Measurements from ENCODE around the gene ERBB2. TPM values are rescaled to one million over a fixed set of nuclear protein-coding genes. Genes with fewer than 3 reads are reported as not detected.

Gene ERBB2
- total and polyA plus RNA-seq, 2 of the 13 experiments (the other 11 are each of a cell fraction or from before 2014, with no cell fraction given), result 57.7 to 64.1 TPM

DNA sequence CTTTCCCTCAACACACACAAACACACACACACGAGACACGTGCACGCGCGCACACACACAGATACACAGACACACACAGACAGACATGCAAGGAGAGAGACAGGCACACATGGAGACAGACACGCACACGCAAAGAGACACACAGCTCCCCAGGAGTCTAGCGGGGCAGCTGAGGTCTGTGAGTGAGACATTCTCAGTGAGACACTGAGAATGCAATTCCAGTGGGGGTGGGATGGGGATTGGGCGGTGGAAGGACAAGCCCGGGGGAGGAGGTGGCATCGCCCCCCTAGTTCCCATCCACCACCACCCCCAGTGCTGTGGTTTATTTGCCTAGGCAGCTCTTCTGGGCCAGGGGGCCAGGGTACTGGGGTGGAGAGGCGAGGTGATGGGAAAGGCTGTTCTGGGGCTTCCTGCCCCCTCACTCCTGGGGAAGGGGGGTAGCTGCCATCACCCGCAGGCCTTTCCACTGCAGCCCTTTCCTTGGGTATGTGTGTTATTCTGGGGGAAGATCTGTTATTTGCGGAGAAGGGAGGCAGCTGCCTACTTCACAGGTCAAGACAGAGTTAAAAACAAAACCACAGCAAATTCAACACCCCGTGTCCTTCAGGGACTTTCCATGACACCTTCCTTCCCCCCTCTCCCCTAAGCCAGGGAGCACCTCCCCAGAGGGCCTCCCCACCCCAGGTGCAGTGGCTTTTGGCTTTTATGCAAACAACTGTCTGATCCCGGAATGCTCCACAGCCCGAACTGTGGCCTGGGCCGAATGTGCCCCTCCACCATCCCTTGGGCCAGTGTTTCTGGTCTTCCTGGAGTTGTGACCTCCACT, 55.9 kb downstream of the ERBB2 start (continued):
- peak; percentile 91; the same call in 1 of the 2 replicates for TF ChIP-seq ZNF839 (CRISPR knock-in tag; IDR thresholded peaks at IDR 0.05; ENCODE audit: borderline replicate concordance)
- no peak for TF ChIP-seq ZNF432 (CRISPR knock-in tag; IDR thresholded peaks at IDR 0.05; ENCODE audit: borderline replicate concordance)
- TF ChIP-seq DMAP1 (CRISPR knock-in tag; IDR thresholded peaks at IDR 0.05), result no peak
- TF ChIP-seq XRCC5 (optimal IDR thresholded peaks at IDR 0.05; ENCODE audit: low read length), result no peak
- no peak for TF ChIP-seq KLF13 (CRISPR knock-in tag; IDR thresholded peaks at IDR 0.05)
- no peak for TF ChIP-seq SATB2 (CRISPR knock-in tag; IDR thresholded peaks at IDR 0.05)
- TF ChIP-seq CENPT (CRISPR knock-in tag; IDR thresholded peaks at IDR 0.05; ENCODE audit: low read depth), result no peak; the same call in 1 of the 2 replicates
- TF ChIP-seq, protein P1, sequence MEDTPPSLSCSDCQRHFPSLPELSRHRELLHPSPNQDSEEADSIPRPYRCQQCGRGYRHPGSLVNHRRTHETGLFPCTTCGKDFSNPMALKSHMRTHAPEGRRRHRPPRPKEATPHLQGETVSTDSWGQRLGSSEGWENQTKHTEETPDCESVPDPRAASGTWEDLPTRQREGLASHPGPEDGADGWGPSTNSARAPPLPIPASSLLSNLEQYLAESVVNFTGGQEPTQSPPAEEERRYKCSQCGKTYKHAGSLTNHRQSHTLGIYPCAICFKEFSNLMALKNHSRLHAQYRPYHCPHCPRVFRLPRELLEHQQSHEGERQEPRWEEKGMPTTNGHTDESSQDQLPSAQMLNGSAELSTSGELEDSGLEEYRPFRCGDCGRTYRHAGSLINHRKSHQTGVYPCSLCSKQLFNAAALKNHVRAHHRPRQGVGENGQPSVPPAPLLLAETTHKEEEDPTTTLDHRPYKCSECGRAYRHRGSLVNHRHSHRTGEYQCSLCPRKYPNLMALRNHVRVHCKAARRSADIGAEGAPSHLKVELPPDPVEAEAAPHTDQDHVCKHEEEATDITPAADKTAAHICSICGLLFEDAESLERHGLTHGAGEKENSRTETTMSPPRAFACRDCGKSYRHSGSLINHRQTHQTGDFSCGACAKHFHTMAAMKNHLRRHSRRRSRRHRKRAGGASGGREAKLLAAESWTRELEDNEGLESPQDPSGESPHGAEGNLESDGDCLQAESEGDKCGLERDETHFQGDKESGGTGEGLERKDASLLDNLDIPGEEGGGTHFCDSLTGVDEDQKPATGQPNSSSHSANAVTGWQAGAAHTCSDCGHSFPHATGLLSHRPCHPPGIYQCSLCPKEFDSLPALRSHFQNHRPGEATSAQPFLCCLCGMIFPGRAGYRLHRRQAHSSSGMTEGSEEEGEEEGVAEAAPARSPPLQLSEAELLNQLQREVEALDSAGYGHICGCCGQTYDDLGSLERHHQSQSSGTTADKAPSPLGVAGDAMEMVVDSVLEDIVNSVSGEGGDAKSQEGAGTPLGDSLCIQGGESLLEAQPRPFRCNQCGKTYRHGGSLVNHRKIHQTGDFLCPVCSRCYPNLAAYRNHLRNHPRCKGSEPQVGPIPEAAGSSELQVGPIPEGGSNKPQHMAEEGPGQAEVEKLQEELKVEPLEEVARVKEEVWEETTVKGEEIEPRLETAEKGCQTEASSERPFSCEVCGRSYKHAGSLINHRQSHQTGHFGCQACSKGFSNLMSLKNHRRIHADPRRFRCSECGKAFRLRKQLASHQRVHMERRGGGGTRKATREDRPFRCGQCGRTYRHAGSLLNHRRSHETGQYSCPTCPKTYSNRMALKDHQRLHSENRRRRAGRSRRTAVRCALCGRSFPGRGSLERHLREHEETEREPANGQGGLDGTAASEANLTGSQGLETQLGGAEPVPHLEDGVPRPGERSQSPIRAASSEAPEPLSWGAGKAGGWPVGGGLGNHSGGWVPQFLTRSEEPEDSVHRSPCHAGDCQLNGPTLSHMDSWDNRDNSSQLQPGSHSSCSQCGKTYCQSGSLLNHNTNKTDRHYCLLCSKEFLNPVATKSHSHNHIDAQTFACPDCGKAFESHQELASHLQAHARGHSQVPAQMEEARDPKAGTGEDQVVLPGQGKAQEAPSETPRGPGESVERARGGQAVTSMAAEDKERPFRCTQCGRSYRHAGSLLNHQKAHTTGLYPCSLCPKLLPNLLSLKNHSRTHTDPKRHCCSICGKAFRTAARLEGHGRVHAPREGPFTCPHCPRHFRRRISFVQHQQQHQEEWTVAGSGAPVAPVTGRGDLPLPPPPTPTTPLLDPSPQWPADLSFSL (CRISPR knock-in tag; IDR thresholded peaks at IDR 0.05), result peak; percentile 54; the same call in 1 of the 2 replicates
- no peak for TF ChIP-seq NFIC (IDR thresholded peaks at IDR 0.05; ENCODE audit: low read length)
- TF ChIP-seq HES4 (CRISPR knock-in tag; IDR thresholded peaks at IDR 0.05; ENCODE audit: borderline replicate concordance), result no peak
- no peak for TF ChIP-seq SP5 (CRISPR knock-in tag; IDR thresholded peaks at IDR 0.05; ENCODE audit: borderline replicate concordance, low read depth)
- TF ChIP-seq, protein P2, sequence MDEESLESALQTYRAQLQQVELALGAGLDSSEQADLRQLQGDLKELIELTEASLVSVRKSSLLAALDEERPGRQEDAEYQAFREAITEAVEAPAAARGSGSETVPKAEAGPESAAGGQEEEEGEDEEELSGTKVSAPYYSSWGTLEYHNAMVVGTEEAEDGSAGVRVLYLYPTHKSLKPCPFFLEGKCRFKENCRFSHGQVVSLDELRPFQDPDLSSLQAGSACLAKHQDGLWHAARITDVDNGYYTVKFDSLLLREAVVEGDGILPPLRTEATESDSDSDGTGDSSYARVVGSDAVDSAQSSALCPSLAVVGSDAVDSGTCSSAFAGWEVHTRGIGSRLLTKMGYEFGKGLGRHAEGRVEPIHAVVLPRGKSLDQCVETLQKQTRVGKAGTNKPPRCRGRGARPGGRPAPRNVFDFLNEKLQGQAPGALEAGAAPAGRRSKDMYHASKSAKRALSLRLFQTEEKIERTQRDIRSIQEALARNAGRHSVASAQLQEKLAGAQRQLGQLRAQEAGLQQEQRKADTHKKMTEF (CRISPR knock-in tag; IDR thresholded peaks at IDR 0.05), result no peak
- TF ChIP-seq TARDBP (CRISPR knock-in tag; IDR thresholded peaks at IDR 0.05), result no peak
- TF ChIP-seq DDIT3 (CRISPR knock-in tag; IDR thresholded peaks at IDR 0.05), result no peak
- no peak for TF ChIP-seq ZNF329 (CRISPR knock-in tag; IDR thresholded peaks at IDR 0.05; ENCODE audit: low read depth)
- 0 out of 2 replicates have a peak, but pooled peaks have one; percentile 17 for TF ChIP-seq ZNF263 (CRISPR knock-in tag; IDR thresholded peaks at IDR 0.05)
- no peak for TF ChIP-seq ZNF761 (CRISPR knock-in tag; conservative IDR thresholded peaks at IDR 0.05)
- TF ChIP-seq, protein P3, sequence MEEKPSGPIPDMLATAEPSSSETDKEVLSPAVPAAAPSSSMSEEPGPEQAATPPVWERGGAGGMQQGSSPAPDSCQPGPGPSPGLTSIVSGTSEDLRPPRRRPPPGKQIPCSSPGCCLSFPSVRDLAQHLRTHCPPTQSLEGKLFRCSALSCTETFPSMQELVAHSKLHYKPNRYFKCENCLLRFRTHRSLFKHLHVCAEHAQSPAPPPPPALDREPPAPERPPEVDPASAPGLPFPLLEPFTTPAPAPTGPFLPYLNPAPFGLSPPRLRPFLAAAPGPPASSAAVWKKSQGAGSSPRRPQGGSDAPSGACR (CRISPR knock-in tag; IDR thresholded peaks at IDR 0.05), result no peak
- TF ChIP-seq ZNF773 (CRISPR knock-in tag; IDR thresholded peaks at IDR 0.05; ENCODE audit: borderline replicate concordance), result no peak
- TF ChIP-seq ZNF607 (CRISPR knock-in tag; IDR thresholded peaks at IDR 0.05; ENCODE audit: borderline replicate concordance), result no peak
